ENCODE measurements around the gene NCOA7. TPM values are rescaled to one million over a fixed set of nuclear protein-coding genes. Genes with fewer than 3 reads are reported as not detected.

The NCOA7 gene
- total RNA-seq, 1 experiment from 2014 or later, result 14.4 TPM

GRCh38 chr6:125940247-125941041, 149.7 kb downstream of the NCOA7 start (continued):
- TF ChIP-seq RELA (CRISPR knock-in tag; IDR thresholded peaks at IDR 0.05; ENCODE audit: borderline replicate concordance) (no peak), NR3C1 (CRISPR knock-in tag; conservative IDR thresholded peaks at IDR 0.05; ENCODE audit: low read depth) (no peak), ZNF532 (CRISPR knock-in tag; IDR thresholded peaks at IDR 0.05; ENCODE audit: borderline replicate concordance) (no peak)

GRCh38 chr6:125942672-125943527, 152.1 kb downstream of the NCOA7 start:
- ChIA-PET CTCF (interaction anchor here (1.1 to 1.5 kb wide), 2 partner anchors 13 to 36 kb away, joined by 6 to 9 read pairs; partner anchors contain the start of gene HINT3), POLR2A (interaction anchor here (0.7 kb wide), 1 partner anchor 43 kb away, joined by 3 read pairs; the partner anchor contains the start of gene TRMT11)
- TF ChIP-seq E2F5 (CRISPR knock-in tag; IDR thresholded peaks at IDR 0.05) (no peak), ZNF232 (CRISPR knock-in tag; IDR thresholded peaks at IDR 0.05) (no peak), ZBTB43 (CRISPR knock-in tag; IDR thresholded peaks at IDR 0.05) (no peak), ZNF219 (CRISPR knock-in tag; IDR thresholded peaks at IDR 0.05; ENCODE audit: borderline replicate concordance) (no peak), ZNF532 (CRISPR knock-in tag; IDR thresholded peaks at IDR 0.05; ENCODE audit: borderline replicate concordance) (no peak), NR1H2 (CRISPR knock-in tag; IDR thresholded peaks at IDR 0.05) (no peak), ZNF281 (CRISPR knock-in tag; IDR thresholded peaks at IDR 0.05) (no peak), IRF1 (CRISPR knock-in tag; IDR thresholded peaks at IDR 0.05) (no peak), ZNF396 (CRISPR knock-in tag; IDR thresholded peaks at IDR 0.05; ENCODE audit: borderline replicate concordance) (no peak), RELA (CRISPR knock-in tag; IDR thresholded peaks at IDR 0.05; ENCODE audit: borderline replicate concordance) (no peak), TEAD1 (CRISPR knock-in tag; IDR thresholded peaks at IDR 0.05) (no peak), ATF2 (CRISPR knock-in tag; IDR thresholded peaks at IDR 0.05; ENCODE audit: borderline replicate concordance, low read depth) (no peak)

More at GRCh38 chr6:125942672-125943527, 152.1 kb downstream of the NCOA7 start:
- Mint-ChIP-seq H3K36me3 (no peaks in the 10 kb centered on the region), H3K4me3 (no peak overlapping the region), H3K4me1 (no peaks in the 10 kb centered on the region), H3K27ac (no peak overlapping the region), H3K27me3 (ENCODE audit: low read depth) (no peaks in the 10 kb centered on the region; the same call in 1 of the 2 replicates), H3K9me3 (no peaks in the 10 kb centered on the region)
- no peak; the same call in 1 of the 2 replicates for ATAC-seq
- DNase-seq (ENCODE audit: low spot score), result no peak
